Upper lobe of left lung (tissue), 6 donors: ENCODE results near the gene C3orf20. TPM values are rescaled to one million over a fixed set of nuclear protein-coding genes. Genes with fewer than 3 reads are reported as not detected.

Experiments used
- ATAC-seq, 2 donors: fragments of 200-7000 bp; cut with Tn5 transposase; one replicate each; pipeline ENCODE4 v1.9.1; 2022; ENCODE audit warnings: mild to moderate bottlenecking in 2 of 2, moderate library complexity in 2 of 2; ENCODE audit not compliant: low FRiP score in 2 of 2
- DNase-seq, 2 donors: peaks; one replicate each; pipeline ENCODE4 v3.0.0-alpha.2; 2019 to 2020
- H3K27ac ChIP-seq, 4 donors: fragments of 200-600 bp; sonication (generic); one replicate each; pipeline ENCODE4 v1.5.1; 2016 to 2019
- H3K27me3 ChIP-seq, 4 donors: fragments of 200-600 bp; sonication (generic); one replicate each; pipeline ENCODE4 v1.5.1; 2017 to 2019
- H3K36me3 ChIP-seq, 4 donors: fragments of 200-600 bp; sonication (generic); one replicate each; pipeline ENCODE4 v1.5.1; 2016 to 2019
- H3K4me1 ChIP-seq, 4 donors: fragments of 200-600 bp; sonication (generic); one replicate each; pipeline ENCODE4 v1.5.1; 2018 to 2019
- H3K4me3 ChIP-seq, 4 donors: fragments of 200-600 bp; sonication (generic); one replicate each; pipeline ENCODE4 v1.5.1; 2017 to 2019; ENCODE audit warnings: mild to moderate bottlenecking in 2 of 4, moderate library complexity in 1 of 4
- H3K9me3 ChIP-seq, 4 donors: fragments of 200-600 bp; sonication (generic); one replicate each; pipeline ENCODE4 v1.5.1; 2018 to 2019
- CTCF ChIP-seq, 6 experiments: fragments of 450-650 bp in 4 of 6; fragments of 200-600 bp in 2 of 6; sonication (generic) in 2 of 6; IDR thresholded peaks; one replicate each; pipeline ENCODE4 v1.5.1; 2016 to 2019; ENCODE audit warnings: antibody characterized with exemption in 6 of 6
- EP300 ChIP-seq, 4 donors: sonication (generic); formaldehyde crosslinking; IDR thresholded peaks; one replicate each; pipeline ENCODE4 v1.5.1; 2017; ENCODE audit warnings: antibody characterized with exemption in 4 of 4, control low read depth in 2 of 4
- POLR2A ChIP-seq, 4 donors: fragments of 450-650 bp; IDR thresholded peaks; one replicate each; pipeline ENCODE4 v1.5.1; 2016 to 2017; ENCODE audit warnings: antibody characterized with exemption in 4 of 4, mild to moderate bottlenecking in 2 of 4
- POLR2AphosphoS5 ChIP-seq, 2 donors: sonication (generic); formaldehyde crosslinking; IDR thresholded peaks; one replicate each; pipeline ENCODE4 v1.5.1; 2017; ENCODE audit warnings: antibody characterized with exemption in 2 of 2
- WGBS, 2 donors: methylation state at CpG; one replicate each; pipeline ENCODE4 v1.1.5; 2017 to 2018; 5-methylcytosine and 5-hydroxymethylcytosine counted together
- total RNA-seq, 6 donors: library from RNA; depleted of rRNA in 4 of 6; stranded (reverse); fragments of >200 nt in 4 of 6; gene quantifications; one replicate each; pipeline versions ENCODE4 v1.1.0 to v1.2.1, GENCODE V29; 2016 to 2021
- donor health status: DM: no; HTN: no; CAD: no; lungs with moderate emphysema.
- donor health status: DM: no; HTN: yes; CAD: no; lungs with severe emphysema.

Gene C3orf20
- total RNA-seq, 6 donors from 2014 or later = 0.09 to 0.11 (median 0.10) TPM; not detected in 3

GRCh38 chr3:14770591-14770990 lies 95.7 kb downstream of the C3orf20 start:
- ATAC-seq (no peak), DNase-seq (no peak)
- H3K36me3 ChIP-seq = no peaks in the 10 kb centered on the region
- H3K27ac ChIP-seq = no peak overlapping the region
- H3K27me3 ChIP-seq = no peaks in the 10 kb centered on the region
- no peaks in the 10 kb centered on the region for H3K9me3 ChIP-seq
- no peak overlapping the region for H3K4me3 ChIP-seq
- H3K4me1 ChIP-seq = no peaks in the 10 kb centered on the region
- 90 to 92% methylated on average over 7 of the region's 7 CpGs for WGBS, 2 donors
- TF ChIP-seq POLR2A (IDR thresholded peaks at IDR 0.05) (no peak), CTCF (IDR thresholded peaks at IDR 0.05) (no peak), EP300 (IDR thresholded peaks at IDR 0.05) (no peak), POLR2AphosphoS5 (IDR thresholded peaks at IDR 0.05) (no peak)

- ATAC-seq = no peak
- H3K27ac ChIP-seq = no peak overlapping the region
- no peaks in the 10 kb centered on the region for H3K36me3 ChIP-seq
- 86 to 91% methylated on average over 15 to 16 of the region's 18 CpGs for WGBS, 2 donors
- H3K9me3 ChIP-seq = no peaks in the 10 kb centered on the region
- TF ChIP-seq CTCF (IDR thresholded peaks at IDR 0.05) (no peak), POLR2AphosphoS5 (IDR thresholded peaks at IDR 0.05) (no peak), EP300 (IDR thresholded peaks at IDR 0.05) (no peak), POLR2A (IDR thresholded peaks at IDR 0.05) (no peak)
- H3K4me3 ChIP-seq = no peak overlapping the region
- no peaks in the 10 kb centered on the region for H3K4me1 ChIP-seq
- no peak for DNase-seq
- H3K27me3 ChIP-seq = no peaks in the 10 kb centered on the region
Measured at GRCh38 chr3:14771593-14772497, 96.9 kb downstream of the C3orf20 start.

- TF ChIP-seq CTCF (IDR thresholded peaks at IDR 0.05) (no peak), POLR2A (IDR thresholded peaks at IDR 0.05) (no peak), EP300 (IDR thresholded peaks at IDR 0.05) (no peak), POLR2AphosphoS5 (IDR thresholded peaks at IDR 0.05) (no peak)
- WGBS, 2 donors = 82 to 85% methylated on average over 12 to 16 of the region's 16 CpGs
Measured at GRCh38 chr3:14772533-14773138, 97.7 kb downstream of the C3orf20 start.

GRCh38 chr3:14773281-14773680 lies 98.3 kb downstream of the C3orf20 start:
- ATAC-seq (no peak), DNase-seq (no peak)
- Histone ChIP-seq H3K27me3 (no peaks in the 10 kb centered on the region), H3K4me1 (no peaks in the 10 kb centered on the region), H3K36me3 (no peaks in the 10 kb centered on the region), H3K27ac (no peak overlapping the region), H3K4me3 (no peak overlapping the region), H3K9me3 (peaks cover 0 to 1% (median 0%) of the 10 kb centered on the region in 4 donors)
- TF ChIP-seq POLR2AphosphoS5 (IDR thresholded peaks at IDR 0.05) (no peak), POLR2A (IDR thresholded peaks at IDR 0.05) (no peak), EP300 (IDR thresholded peaks at IDR 0.05) (no peak), CTCF (IDR thresholded peaks at IDR 0.05) (no peak)

More at GRCh38 chr3:14772533-14773138, 97.7 kb downstream of the C3orf20 start:
- no peaks in the 10 kb centered on the region for H3K9me3 ChIP-seq
- no peaks in the 10 kb centered on the region for H3K4me1 ChIP-seq
- no peak overlapping the region for H3K4me3 ChIP-seq
- no peak overlapping the region for H3K27ac ChIP-seq
- no peaks in the 10 kb centered on the region for H3K36me3 ChIP-seq
- DNase-seq (peak in 1 of 2 donors; percentile 75), ATAC-seq (no peak)
- H3K27me3 ChIP-seq = no peaks in the 10 kb centered on the region
